HG02763 (cell line): ENCODE measurements around the gene RABGAP1L.
"Not testable (repeated sequence)": the region's sequence is repeated elsewhere in the genome, so short reads cannot be mapped to it uniquely, and the experiment has no call there.

ENCODE experiments used
- ATAC-seq: cut with Tn5 transposase; IDR thresholded peaks from one replicate; pipeline ENCODE4 v1.9.1; 2021; ENCODE audit warnings: mild to moderate bottlenecking, moderate library complexity; ENCODE audit not compliant: unreplicated experiment

Gene RABGAP1L

GRCh38 chr1:174232761-174233160, 73.4 kb downstream of the RABGAP1L start:
- no peak for ATAC-seq

- ATAC-seq = not testable (repeated sequence)
Observed at GRCh38 chr1:174238845-174239501, 79.7 kb downstream of the RABGAP1L start.

- no peak for ATAC-seq
Observed at GRCh38 chr1:174239541-174239940, 80.2 kb downstream of the RABGAP1L start.

GRCh38 chr1:174242856-174243255, 83.5 kb downstream of the RABGAP1L start:
- no peak for ATAC-seq

- no peak for ATAC-seq
Observed at GRCh38 chr1:174243451-174244000, 84.2 kb downstream of the RABGAP1L start.

- no peak for ATAC-seq
Observed at GRCh38 chr1:174244017-174244416, 84.7 kb downstream of the RABGAP1L start.

- ATAC-seq = no peak
Observed at GRCh38 chr1:174247472-174247871, 88.2 kb downstream of the RABGAP1L start.

- no peak for ATAC-seq
Observed at GRCh38 chr1:174248041-174248440, 88.7 kb downstream of the RABGAP1L start.

GRCh38 chr1:174256386-174256785, 97.1 kb downstream of the RABGAP1L start:
- ATAC-seq = not testable (repeated sequence)

GRCh38 chr1:174258148-174258550, 98.8 kb downstream of the RABGAP1L start:
- ATAC-seq = no peak

GRCh38 chr1:174262349-174263241, 103.3 kb downstream of the RABGAP1L start:
- ATAC-seq = no peak

- no peak for ATAC-seq
Observed at GRCh38 chr1:174265282-174265681, 106.0 kb downstream of the RABGAP1L start.

GRCh38 chr1:174266476-174266875, 107.2 kb downstream of the RABGAP1L start:
- ATAC-seq = no peak

- ATAC-seq = no peak
Observed at GRCh38 chr1:174266991-174267612, 107.8 kb downstream of the RABGAP1L start.

- ATAC-seq = no peak
Observed at GRCh38 chr1:174269989-174270651, 110.8 kb downstream of the RABGAP1L start.

- no peak for ATAC-seq
Observed at GRCh38 chr1:174273190-174273589, 113.9 kb downstream of the RABGAP1L start.

GRCh38 chr1:174273776-174274175, 114.5 kb downstream of the RABGAP1L start:
- ATAC-seq = no peak

- no peak for ATAC-seq
Observed at GRCh38 chr1:174274452-174274851, 115.1 kb downstream of the RABGAP1L start.

GRCh38 chr1:174274884-174275283, 115.6 kb downstream of the RABGAP1L start:
- ATAC-seq = no peak

GRCh38 chr1:174276087-174276486, 116.8 kb downstream of the RABGAP1L start:
- no peak for ATAC-seq

GRCh38 chr1:174284052-174284451, 124.7 kb downstream of the RABGAP1L start:
- no peak for ATAC-seq
